DMS53 treated with DMSO at 0.1 percent for 48 hours (cell line): Measurements from ENCODE around the gene PRR33.

ENCODE experiments used
- DNase-seq: peaks from one replicate; lab custom pipeline; 2025; ENCODE audit not compliant: unreplicated experiment; lab: John Stamatoyannopoulos, UW

The PRR33 gene

DNA sequence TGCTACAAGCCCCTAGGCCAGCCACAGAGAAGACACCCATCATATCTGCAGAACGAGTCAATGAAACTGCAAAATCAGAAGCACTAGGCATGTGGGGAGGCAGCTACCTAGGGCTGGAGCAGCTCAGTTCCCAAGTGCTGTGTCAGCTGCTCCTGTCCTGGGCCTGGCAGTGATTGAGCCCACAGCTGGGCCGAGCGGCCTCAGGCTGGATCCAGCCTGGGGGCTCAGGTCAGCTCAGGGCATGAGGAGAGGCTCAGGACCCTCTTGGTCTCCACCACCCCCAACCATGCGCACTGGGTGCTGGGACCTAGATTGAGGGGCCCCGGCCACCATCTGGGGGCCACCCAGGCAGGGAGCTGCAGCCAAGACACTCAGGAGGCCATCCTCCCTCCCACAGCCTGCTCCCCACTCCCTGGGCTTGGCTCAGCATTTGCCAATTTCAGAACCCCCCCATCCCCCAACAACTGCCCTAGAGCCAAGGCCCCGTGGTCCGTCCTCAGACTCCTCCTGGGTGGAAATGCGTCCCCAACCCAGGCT is 25.4 kb upstream of the PRR33 start:
- no peak for DNase-seq

DNA sequence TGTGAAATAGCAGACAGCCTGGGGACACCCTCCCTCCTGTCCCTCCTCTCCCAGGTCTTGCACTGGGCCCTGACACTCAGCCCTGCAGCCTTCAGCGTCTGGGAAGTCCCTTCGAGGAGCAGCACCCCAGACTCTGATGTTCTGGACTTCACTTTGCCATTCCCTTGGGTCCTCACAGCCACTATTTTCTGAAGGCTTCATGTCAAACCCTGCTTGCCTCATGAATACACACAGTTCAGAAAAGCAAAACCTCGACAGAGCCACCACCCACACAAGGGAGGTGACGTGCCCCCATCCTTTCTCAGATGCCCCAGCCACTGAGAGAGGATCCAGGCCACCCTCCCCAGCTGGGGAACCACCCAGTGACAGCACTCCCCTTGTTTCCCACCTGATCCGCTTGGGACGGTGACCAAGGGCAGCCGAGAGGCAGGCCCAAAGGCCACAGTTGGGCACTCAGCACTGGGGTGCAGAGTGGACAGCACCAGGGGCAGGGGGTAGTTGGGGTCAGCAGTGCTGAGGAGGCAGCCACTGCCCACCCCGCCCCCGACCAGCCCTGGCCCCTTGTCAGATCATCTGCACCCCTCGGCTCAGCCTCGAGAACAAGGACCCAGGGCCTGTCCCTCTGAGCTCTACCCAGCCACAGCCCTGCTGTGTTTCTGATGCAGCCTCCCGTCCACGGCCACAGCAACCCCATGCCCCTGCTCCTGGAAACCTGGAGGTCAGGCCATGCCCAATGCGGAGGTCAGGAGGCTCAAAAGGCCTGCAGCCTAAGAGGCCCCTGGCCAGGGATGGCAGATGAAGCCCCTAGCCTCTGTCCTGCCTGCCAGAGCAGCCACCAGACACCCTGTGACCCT is 24.7 kb upstream of the PRR33 start:
- DNase-seq, result no peak

DNA sequence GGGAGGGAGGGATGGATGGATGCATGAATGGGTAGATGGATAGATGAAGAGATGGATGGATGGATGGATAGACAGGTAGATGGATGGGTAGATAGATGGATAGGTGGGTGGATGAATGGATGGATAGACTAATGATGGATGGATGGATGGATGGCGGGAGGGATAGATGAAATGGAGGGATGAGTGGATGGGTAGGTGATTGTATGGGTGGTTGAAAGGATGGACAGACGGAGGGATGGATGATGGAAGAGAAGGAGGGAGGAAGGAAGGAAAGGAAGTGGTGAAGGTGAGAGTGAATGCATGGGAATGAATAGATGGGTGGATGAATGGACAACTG is 24.1 kb upstream of the PRR33 start:
- DNase-seq, result no peak

DNA sequence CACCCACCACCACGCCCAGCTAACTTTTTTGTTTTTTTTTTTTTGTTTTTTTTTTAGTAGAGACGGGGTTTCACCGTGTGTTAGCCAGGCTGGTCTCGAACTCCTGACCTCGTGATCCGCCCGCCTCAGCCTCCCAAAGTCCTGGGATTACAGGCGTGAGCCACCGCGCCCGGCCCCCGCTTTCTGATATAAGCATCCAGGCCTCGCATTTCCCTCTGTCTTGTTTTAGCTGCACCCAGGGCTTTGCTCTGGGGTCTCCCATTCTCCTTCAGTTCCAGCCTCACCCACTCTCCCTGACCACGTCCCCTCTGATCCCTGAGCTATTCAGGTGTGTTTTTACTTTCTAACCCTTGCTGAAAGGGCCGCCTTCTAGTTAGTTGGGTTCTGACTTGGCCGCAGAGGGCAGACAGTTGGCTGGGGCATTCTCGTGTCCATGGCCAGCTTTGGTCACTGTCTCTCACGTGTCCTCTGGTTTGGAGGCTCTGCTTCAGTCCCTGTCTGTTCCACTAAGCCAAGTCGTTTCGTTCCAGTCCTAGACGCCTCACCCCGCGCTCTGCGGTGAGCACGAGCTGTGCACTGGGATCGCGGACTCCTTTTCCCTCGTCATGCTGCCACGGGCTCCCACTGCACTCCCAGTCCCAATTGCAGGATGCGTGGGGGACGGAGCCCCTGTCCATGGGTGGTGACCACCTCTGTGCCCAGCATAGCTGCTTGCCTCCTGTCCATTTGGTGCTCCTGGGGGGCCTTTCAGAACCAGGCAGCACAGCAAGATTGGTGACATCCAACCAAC is 21.8 kb upstream of the PRR33 start:
- DNase-seq, result no peak

DNA sequence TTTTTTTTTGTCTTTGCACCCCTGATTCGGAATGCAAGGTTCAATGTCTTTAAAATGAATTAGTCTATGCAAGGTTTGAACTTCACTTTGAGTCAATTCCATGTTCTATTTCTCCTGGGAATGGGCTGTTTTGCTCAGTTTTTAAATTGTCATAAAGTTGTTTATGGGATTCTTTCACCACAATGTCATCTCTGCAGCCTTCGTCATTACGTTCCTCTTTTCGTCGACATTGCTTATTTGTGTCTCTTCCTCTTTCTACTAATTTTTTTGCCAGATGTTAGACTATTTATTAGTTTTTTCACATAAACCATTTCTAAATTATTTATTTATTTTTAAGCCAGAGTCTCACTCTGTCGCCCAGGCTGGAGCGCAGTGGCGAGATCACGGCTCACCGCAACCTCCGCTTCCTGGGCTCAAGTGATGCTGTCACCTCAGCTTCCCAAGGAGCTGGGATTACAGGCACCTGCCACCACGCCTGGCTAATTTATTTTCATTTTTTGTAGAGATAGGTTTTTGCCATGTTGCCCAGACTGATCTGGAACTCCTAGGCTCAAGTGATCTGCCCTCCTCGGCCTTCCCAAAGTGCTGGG is 20.7 kb upstream of the PRR33 start:
- no peak for DNase-seq

DNA sequence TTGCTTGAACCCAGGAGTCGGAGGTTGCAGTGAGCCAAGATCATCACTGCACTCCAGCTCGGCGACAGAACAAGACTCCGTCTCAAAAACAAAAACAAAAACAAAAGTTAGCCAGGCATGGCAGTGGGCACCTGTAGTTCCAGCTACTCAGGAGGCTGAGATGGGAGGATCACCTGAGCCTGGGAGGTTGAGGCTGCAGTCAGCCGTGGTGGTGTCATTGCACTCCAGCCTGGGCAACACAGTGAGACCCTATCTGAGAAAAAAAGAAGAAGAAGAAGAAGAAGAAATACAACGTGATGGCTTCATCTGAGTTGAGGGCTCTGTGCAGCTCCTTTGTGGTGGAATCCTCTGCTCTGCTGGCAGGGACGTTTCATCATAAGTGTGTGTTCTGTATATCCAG is 17.8 kb upstream of the PRR33 start:
- DNase-seq, result no peak

DNA sequence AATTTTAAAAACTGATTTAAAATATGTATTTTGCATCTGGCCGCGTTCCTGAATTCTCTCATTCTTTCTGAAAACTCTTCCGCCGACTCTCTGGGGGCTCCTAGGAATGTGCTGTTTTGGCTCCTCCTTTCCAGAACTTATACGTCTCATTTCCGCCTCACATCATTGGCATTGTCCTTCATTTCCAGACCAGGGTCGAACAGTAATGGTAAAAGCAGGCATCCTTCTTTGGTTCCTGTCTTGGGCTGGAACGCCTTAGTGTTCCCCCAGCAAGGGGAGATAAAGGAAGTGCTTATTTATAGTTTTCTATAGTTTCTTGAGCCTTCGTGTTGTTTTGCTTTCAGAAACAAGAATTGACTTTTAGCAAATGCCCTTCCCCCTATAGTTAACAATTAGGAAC is 16.9 kb upstream of the PRR33 start:
- no peak for DNase-seq

DNA sequence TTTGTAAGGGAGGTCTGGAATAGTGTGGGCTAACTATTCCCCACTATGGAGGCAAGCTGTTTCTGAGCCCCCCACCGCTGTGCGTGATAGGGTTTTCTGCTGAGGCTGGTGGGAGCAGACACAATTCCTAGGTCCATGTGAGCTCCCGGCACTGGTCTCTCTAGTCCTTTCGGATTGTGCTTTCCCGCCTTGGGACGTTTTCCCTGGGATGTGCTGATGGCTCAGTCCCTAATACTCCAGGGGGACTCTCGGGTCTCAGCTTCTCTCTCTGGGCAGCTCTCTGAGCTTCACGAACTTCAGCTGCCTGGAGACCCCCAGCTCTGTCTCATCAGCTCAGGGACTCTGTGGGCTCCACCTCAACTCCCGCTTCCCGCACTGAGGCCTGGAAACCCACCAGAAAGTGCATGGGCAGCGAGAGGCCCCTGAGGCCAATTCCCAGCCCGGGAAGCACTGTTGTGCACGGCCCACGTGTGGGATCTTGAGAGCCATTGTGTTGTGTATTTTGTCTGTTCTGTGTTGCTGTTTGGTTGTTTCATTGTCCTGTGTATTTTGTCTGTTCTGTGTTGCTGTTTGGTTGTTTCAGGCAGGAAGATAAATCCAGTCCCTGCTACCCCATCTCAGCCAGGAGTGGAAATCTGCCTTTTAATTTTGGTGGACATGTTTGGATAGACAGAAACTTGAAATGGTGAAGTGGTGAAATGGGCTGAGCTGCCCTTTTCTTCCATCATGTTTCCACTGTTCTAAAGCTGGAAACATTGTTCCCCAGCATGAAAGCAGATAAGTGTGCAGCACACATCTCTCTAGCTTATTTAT is 15.1 kb upstream of the PRR33 start:
- no peak for DNase-seq

DNA sequence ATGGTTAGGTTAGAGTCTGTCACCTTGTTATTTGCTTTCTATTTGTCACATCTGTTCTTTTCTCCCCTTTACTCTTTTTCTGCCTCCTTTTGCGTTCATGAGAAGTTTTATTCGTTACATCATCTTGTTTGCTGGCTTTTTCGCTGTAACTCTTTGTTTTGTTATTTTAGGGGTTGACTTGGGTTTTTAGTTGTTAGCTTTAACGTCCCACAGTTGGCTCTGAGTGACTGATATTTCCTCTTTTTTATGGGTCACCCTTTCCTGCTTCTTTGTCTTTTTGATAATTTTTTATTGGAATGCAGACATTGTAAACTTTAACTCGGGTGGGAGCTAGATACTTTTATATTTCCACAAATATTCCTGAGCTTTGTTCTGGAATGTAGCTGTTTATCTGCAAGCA is 14.5 kb upstream of the PRR33 start:
- no peak for DNase-seq

DNA sequence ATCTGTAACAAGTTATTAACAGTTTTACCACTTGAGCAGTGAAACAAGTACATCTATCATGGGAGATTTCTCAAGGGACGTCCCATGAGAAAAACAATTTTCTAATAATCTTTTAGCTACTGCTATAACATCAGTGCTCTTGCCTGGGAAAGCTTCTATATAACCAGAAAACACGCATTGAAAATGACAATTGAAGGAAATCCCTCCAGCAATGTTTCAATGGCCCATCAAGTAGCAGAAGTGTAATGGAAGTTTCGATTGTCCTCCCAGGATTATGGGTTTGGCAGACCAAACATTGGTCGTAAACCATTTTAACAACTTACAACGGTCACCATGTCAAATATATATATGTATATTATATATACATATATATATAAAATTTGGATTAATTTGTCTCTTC is 8.0 kb upstream of the PRR33 start:
- DNase-seq, result no peak

DNA sequence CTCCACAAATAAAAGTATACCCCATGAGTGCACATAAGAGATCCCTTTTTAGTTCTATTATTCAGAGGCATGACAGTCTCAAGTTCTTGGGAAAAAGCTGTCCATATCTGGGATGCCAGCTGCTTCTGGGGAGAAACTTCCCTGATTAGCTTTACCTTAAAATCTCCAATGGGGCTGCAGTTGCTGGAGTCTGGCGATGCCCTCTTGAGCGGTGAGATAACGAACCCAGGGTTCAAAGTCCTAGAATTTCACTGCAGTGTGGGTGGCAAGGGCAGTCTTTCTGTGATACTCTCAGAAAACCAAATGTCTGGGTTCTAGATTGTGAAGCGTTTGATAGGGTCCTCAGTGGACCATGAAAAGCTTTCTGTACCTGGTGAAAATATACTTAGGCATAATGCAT is 7.4 kb upstream of the PRR33 start:
- no peak for DNase-seq

DNA sequence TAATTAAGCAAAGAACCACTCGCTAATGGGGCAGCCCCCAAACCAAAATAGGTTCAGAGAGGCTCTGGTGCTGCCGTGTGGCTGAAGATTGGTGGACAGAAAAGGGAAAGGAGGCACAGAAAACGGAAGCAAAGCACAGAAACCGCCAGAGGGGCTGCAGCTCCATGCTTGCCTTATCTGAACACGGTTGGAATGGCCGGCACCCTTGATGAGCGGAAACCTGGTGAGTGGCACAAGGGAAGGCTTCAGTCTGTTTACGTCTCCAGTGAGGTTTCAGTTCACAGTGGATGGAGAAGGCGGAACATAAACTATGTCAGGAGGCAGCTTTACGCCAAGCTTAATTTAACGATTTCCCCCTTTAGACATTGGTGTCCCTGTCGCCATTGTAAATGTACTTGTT is 5.2 kb upstream of the PRR33 start:
- no peak for DNase-seq

DNA sequence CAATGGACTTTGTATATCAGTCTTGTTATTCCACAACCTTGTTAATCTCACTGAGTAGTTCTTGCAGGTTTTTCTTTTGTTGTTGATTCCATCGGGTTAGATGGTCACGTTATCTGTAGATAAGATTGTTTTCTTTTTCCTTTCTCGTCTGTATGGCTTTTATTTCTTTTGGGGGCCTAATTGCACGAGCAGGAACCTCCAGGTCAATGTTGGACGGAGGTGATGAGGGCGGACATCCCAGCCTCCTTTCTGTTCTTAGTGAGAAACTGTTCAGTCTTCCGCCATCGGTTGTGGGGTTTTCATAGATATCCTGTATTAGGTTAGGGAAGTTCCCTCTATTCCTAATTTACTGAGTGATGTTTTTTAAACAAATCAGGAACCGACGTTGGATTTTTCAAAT is 4.8 kb upstream of the PRR33 start:
- DNase-seq, result no peak

DNA sequence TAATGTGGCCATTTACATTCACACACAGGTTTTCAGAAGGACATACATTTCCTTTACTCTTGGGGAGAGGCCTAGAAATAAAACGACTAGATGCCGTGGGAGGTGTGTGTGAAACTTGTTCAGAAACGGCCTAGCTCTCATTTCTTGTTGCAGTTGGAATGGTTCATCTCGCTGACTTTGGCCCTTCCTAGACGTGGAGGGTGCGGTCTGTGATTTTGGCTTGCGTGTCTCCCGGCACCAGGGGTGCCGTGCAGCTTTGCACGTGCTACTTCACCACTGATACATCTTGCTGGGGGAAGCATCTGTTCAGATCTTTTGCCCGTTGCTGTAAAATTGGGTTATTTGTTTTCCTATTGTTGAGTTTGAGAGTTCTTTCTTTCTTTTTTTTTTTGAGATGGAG is 3.1 kb upstream of the PRR33 start:
- no peak for DNase-seq

DNA sequence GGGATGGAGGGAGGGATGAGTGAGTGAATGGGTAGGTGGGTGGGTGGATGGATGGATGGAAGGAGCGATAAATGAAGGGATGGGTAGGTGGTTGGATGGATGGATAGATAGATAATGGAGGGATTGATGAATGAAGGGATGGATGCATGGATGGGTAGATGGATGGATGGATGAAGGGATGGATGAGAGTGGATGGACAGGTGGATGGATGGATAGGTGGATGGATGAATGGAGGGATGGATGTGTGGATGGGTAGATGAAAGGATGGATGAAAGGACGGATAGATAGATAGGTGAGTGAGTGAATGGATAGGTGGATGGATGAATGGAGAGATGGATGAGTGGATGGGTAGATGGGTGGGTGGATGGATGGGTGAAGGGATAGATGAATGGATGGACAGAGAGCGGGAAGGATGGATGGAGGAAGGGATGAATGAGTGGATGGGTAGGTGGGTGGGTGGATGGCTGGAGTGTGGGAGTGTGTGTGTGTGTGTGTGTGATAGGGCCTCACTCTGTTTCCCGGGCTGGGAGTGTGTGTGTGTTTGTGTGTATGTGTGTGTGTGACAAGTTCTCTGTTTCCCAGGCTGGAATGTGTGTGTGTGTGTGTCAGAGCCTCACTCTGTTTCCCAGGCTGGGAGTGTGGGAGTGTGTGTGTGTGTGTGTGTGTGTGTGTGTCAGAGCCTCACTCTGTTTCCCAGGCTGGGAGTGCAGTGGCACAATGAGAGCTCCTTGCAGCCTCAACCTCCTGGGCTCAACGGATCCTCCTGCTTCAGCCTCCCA is 2.1 kb upstream of the PRR33 start:
- DNase-seq, result no peak

DNA sequence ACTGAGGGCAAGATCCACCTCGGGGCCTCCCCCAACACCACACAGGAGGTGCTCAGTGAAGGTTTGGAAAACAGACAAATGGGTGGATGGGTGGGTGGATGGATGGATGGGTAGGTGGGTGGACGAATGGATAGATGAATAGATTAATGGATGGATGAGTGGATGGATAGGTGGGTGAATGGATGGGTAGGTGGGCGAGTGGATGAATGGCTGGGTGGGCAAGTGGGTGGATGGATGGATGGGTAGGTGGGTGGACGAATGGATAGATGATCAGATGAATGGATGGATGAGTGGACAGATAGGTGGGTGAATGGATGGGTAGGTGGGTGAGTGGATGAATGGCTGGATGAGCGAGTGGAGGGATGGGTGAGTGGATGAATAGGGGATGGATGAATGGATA is 863 bp upstream of the PRR33 start:
- no peak for DNase-seq

DNA sequence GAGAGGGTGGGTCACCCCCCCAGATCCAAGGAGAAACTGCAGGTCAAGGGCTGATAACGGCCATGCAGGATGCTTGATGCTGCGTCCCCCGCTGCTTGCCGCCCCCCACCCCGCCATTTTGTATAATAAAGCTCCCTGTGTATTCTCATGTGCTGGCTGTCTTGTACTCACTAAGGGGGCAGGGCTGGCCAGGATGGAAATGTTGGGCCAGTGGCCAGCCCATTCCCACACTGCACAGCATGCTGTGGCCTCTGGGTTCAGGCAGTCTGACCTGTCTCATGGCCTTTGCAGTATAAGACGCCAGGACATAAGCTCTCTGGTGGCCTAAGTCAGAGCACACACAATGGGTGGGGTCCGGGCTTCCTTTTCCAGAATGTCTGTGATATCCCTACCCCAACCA is 421 bp upstream of the PRR33 start:
- no peak for DNase-seq

DNA sequence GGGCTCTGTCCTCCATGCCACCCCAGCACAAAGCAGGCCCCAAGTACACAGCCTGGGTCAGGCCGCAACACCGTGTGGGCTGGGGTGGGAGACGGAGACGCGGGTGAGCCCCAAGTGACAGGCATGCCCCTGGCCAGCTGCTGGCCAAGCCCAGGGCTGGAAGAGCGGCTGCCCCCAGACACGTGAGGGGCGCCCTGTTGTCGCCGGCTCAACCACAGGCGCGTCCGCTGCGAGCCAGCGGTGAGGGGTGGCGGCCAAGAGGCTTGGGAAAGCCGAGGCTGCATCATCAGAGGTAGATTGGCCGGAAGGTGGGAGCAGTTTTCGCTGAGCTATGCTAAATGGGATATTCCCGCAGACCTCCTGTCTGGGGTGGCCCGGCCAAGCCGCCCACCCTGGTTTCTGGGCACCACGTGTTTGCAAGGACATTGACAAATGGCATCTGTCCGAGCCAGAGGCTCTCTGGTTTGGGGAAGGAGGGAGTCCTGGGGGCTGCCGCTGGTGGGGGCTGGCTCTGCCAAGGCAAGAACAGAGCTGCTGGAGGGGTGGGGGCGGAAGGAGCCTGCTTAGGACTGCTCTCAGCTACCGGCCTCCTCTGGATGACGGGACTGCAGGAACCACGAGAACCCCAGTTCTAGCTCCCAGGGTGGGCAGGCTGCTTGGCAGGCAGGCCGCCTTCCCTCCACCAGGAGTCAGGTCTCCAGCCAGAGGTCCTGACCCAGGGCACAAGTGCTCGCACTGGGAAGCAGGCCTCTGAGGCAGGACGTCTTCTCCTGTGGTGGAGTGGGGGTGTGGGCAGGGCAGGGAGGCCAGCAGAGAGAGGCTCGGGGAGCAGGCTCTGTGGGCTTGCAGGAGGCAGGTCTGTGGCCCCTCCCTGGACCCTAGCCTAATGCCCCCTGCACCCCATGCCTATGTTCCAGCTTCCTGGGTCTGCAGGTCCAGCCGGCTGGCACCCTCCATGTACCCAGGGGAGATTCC is 552 bp downstream of the PRR33 start:
- DNase-seq, result no peak
